Neural cell (in vitro differentiated cells): ENCODE results near the gene ZNF892.
"Not testable (repeated sequence)": the region's sequence is repeated elsewhere in the genome, so short reads cannot be mapped to it uniquely, and the experiment has no call there.

ENCODE experiments used
- CTCF ChIP-seq: fragments of 450-650 bp; IDR thresholded peaks from 2 replicates; pipeline ENCODE4 v1.5.1; 2014; ENCODE audit warnings: antibody characterized with exemption, mild to moderate bottlenecking, moderate library complexity; ENCODE audit not compliant: poor library complexity, severe bottlenecking
- EP300 ChIP-seq: fragments of 450-650 bp; conservative IDR thresholded peaks from 2 replicates; pipeline ENCODE4 v1.6.1; 2014; ENCODE audit warnings: antibody characterized with exemption, mild to moderate bottlenecking, moderate library complexity; ENCODE audit not compliant: poor library complexity, severe bottlenecking
- EZH2 ChIP-seq: fragments of 200-600, 300-800 bp; shearing (Covaris generic), sonication (generic); IDR thresholded peaks from 2 replicates; pipeline ENCODE4 v1.6.1; 2014; ENCODE audit warnings: antibody characterized with exemption, low read length, borderline replicate concordance, mild to moderate bottlenecking; ENCODE audit not compliant: insufficient read depth, poor library complexity, severe bottlenecking
- POLR2AphosphoS5 ChIP-seq: IDR thresholded peaks from 2 replicates; pipeline ENCODE4 v1.6.1; 2012
- RAD21 ChIP-seq: fragments of 450-650 bp; conservative IDR thresholded peaks from 2 replicates; pipeline ENCODE4 v1.6.1; 2014; ENCODE audit warnings: antibody characterized with exemption, mild to moderate bottlenecking, moderate library complexity
- SMC3 ChIP-seq: fragments of 450-650 bp; conservative IDR thresholded peaks from 2 replicates; pipeline ENCODE4 v1.6.1; 2014; ENCODE audit warnings: antibody characterized with exemption, mild to moderate bottlenecking, moderate library complexity; ENCODE audit not compliant: poor library complexity
- TAF1 ChIP-seq: IDR thresholded peaks from 2 replicates; pipeline ENCODE4 v1.6.1; 2012; ENCODE audit warnings: low read depth

- not testable (repeated sequence) for TF ChIP-seq POLR2AphosphoS5, CTCF, EP300, EZH2, RAD21, SMC3, TAF1
These were observed 34.8 kb downstream of the ZNF892 start for GRCh38 chr2:95242084-95242483.
